ENCODE data around the gene NADSYN1. TPM values are rescaled to one million over a fixed set of nuclear protein-coding genes. Genes with fewer than 3 reads are reported as not detected.

The NADSYN1 gene
- total and polyA plus RNA-seq, 2 donors from 2014 or later = 34.9 to 72.9 TPM

DNA sequence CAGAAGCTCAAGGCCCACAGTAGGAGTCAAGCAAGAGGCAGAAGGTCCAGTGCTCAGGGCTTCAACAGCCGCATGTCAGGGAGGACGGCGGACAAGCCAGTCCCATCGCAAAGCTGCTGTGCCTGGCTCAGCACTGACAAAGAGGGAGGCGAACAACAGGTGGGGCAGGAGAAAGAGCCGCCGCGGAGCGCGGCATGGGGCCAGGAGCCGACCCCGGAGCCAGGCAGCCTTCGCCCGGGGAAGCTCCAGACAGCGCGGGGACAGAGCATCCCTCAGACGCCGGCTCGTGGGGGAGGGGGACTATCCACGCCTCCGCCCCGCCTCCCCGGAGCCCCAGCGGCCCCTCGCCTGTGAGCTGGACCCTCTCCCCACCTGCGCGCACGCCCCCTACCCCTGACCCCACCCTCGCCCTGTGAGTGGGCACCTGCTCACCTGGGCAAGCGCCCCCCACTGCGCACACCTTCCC, 5.2 kb upstream of the NADSYN1 start:
- FAIRE-seq (no peak), DNase-seq (peak in 2 of 5 donors; percentile 44 to 63)
- peak overlapping the region; percentile 44 to 93 (median 67) for H3K4me3 ChIP-seq (ENCODE audit: low read length in 3 of 3)
- peak overlapping the region; percentile 67 to 81 for H3K27ac ChIP-seq (ENCODE audit: low read depth in 2 of 2, low read length in 2 of 2)
- H3K27me3 ChIP-seq (ENCODE audit: control insufficient read depth, insufficient read depth, low read length) = no peaks in the 10 kb centered on the region
- peaks cover 0 to 18% (median 12%) of the 10 kb centered on the region in 3 donors for H3K4me1 ChIP-seq (ENCODE audit: control insufficient read depth in 2 of 3, insufficient read depth in 2 of 3, low read depth in 1 of 3, low read length in 3 of 3)
- no peaks in the 10 kb centered on the region for H3K9me3 ChIP-seq (ENCODE audit: control insufficient read depth in 2 of 3, insufficient read depth in 1 of 3, low read length in 3 of 3)
- H3K9ac ChIP-seq (ENCODE audit: low read length in 3 of 3) = peak overlapping the region in 1 of 3 donors; percentile 59
- TF ChIP-seq, protein P1, sequence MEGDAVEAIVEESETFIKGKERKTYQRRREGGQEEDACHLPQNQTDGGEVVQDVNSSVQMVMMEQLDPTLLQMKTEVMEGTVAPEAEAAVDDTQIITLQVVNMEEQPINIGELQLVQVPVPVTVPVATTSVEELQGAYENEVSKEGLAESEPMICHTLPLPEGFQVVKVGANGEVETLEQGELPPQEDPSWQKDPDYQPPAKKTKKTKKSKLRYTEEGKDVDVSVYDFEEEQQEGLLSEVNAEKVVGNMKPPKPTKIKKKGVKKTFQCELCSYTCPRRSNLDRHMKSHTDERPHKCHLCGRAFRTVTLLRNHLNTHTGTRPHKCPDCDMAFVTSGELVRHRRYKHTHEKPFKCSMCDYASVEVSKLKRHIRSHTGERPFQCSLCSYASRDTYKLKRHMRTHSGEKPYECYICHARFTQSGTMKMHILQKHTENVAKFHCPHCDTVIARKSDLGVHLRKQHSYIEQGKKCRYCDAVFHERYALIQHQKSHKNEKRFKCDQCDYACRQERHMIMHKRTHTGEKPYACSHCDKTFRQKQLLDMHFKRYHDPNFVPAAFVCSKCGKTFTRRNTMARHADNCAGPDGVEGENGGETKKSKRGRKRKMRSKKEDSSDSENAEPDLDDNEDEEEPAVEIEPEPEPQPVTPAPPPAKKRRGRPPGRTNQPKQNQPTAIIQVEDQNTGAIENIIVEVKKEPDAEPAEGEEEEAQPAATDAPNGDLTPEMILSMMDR (IDR thresholded peaks at IDR 0.05; ENCODE audit: borderline replicate concordance, extremely low read depth, insufficient read depth) = no peak
- intact Hi-C loops (cut with DNase I) = no loop called here
- no peaks in the 10 kb centered on the region for H3K36me3 ChIP-seq (ENCODE audit: control insufficient read depth in 2 of 3, insufficient read depth in 3 of 3, low read length in 3 of 3)

DNA sequence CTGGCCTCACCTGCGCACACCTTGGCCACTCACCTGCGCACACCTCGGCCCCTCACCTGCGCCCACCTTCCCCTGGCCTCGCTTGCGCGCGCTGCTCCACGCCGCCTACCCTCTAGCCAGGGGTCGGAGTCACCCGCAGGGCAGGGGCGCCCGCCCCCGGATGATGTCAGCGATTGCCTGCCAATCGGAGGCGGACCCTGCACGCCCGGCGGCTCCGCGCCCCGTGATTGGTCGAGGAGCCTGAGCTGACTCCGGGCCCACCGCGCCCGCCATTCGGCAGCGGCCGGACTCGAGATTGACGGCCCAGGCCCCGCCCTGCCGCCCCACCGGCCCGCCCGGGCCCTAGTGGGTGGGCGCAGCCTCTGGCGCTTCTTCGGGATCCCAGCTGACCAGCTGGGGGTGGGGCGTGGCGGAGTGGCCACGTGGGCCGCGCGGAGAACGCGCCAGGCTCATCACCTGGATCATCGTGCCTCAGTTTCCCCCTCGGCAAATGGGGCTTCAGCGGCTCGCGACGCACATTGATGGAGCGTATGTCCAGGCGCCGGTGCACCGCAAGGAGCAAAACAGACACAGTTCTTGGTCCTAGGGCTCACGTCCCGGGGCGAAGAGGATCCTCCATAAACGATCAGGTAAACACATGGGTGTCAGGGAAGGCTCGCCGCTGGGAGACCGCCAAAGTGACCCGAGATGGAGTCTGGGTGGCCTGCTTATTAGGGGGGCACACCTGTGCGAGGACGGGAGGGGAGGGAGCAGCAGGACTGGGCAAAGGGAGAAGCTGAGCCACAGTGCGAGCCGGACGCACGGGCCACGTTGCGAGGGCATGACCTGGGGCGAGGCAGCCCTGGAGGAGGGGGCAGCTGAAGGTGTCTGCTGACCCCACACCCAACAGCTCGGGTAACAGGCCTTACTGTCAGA, 4.5 kb upstream of the NADSYN1 start, which contains the start of gene DHCR7:
TSS of gene DHCR7 (minus strand) at position 137 of the 915 bp plus-strand sequence. CDS start 3,441 bp downstream, outside the sequence.
- no peaks in the 10 kb centered on the region for H3K27me3 ChIP-seq (ENCODE audit: control insufficient read depth, insufficient read depth, low read length)
- no peaks in the 10 kb centered on the region for H3K36me3 ChIP-seq (ENCODE audit: control insufficient read depth in 2 of 3, insufficient read depth in 3 of 3, low read length in 3 of 3)
- no peaks in the 10 kb centered on the region for H3K9me3 ChIP-seq (ENCODE audit: control insufficient read depth in 2 of 3, insufficient read depth in 1 of 3, low read length in 3 of 3)
- H3K9ac ChIP-seq (ENCODE audit: low read length in 3 of 3) = peak within 1 kb of the TSS; percentile 35 to 80 (median 40)
- H3K4me1 ChIP-seq (ENCODE audit: control insufficient read depth in 2 of 3, insufficient read depth in 2 of 3, low read depth in 1 of 3, low read length in 3 of 3) = peaks cover 0 to 18% (median 12%) of the 10 kb centered on the region in 3 donors
- FAIRE-seq (no peak), DNase-seq (peak; percentile 97 to 99 (median 98))
- H3K27ac ChIP-seq (ENCODE audit: low read depth in 2 of 2, low read length in 2 of 2) = peak within 1 kb of the TSS; percentile 67 to 81
- TF ChIP-seq, protein P1 (IDR thresholded peaks at IDR 0.05; ENCODE audit: borderline replicate concordance, extremely low read depth, insufficient read depth) = no peak
- intact Hi-C loops (cut with DNase I) = no loop called here
- peak within 1 kb of the TSS; percentile 60 to 93 (median 78) for H3K4me3 ChIP-seq (ENCODE audit: low read length in 3 of 3)

DNA sequence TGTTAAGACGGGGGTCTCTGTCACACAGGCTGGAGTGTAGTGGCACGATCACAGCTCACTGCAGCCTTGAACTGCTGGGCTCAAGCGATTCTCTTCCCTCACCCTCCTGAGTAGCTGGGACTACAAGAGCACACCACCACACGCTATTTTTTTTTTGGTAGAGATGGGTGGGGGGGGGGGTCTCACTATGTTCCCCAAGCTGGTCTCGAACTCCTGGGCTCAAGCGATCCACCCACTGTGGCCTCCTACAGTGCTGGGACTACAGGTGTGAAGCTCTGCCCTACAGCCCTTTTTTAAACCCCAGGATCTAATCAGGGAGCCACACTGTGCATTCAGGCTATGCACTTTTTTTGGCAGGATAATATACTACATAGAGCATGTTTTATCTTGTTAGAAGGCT, 3.4 kb upstream of the NADSYN1 start:
- no peaks in the 10 kb centered on the region for H3K36me3 ChIP-seq (ENCODE audit: control insufficient read depth in 2 of 3, insufficient read depth in 3 of 3, low read length in 3 of 3)
- H3K9me3 ChIP-seq (ENCODE audit: control insufficient read depth in 2 of 3, insufficient read depth in 1 of 3, low read length in 3 of 3) = no peaks in the 10 kb centered on the region
- peak overlapping the region in 1 of 3 donors; percentile 80 for H3K9ac ChIP-seq (ENCODE audit: low read length in 3 of 3)
- TF ChIP-seq, protein P1 (IDR thresholded peaks at IDR 0.05; ENCODE audit: borderline replicate concordance, extremely low read depth, insufficient read depth) = no peak
- no peak overlapping the region for H3K27ac ChIP-seq (ENCODE audit: low read depth in 2 of 2, low read length in 2 of 2)
- no peaks in the 10 kb centered on the region for H3K27me3 ChIP-seq (ENCODE audit: control insufficient read depth, insufficient read depth, low read length)
- peak in 1 of 5 donors; percentile 33 for DNase-seq
- peaks cover 0 to 19% (median 18%) of the 10 kb centered on the region in 3 donors for H3K4me1 ChIP-seq (ENCODE audit: control insufficient read depth in 2 of 3, insufficient read depth in 2 of 3, low read depth in 1 of 3, low read length in 3 of 3)
- FAIRE-seq = no peak
- H3K4me3 ChIP-seq (ENCODE audit: low read length in 3 of 3) = peak overlapping the region in 2 of 3 donors; percentile 78 to 93
- intact Hi-C loops (cut with DNase I) = no loop called here
